H54 (cell line): Measurements from ENCODE around the gene SLC17A9.

Source experiments
- DNase-seq: peaks from one replicate; pipeline ENCODE4 v3.0.0; 2011; ENCODE audit warnings: low spot score, mixed read lengths; ENCODE audit not compliant: insufficient read length
- FAIRE-seq: peaks from 3 replicates; lab custom pipeline; 2011; peaks lifted over from hg19 to GRCh38; lab: Jason Lieb, UNC
- POLR2A ChIP-seq: IDR thresholded peaks from 2 replicates; pipeline ENCODE4 v1.6.1; 2011; ENCODE audit warnings: low read depth, mild to moderate bottlenecking, low read length

Gene SLC17A9, protein sequence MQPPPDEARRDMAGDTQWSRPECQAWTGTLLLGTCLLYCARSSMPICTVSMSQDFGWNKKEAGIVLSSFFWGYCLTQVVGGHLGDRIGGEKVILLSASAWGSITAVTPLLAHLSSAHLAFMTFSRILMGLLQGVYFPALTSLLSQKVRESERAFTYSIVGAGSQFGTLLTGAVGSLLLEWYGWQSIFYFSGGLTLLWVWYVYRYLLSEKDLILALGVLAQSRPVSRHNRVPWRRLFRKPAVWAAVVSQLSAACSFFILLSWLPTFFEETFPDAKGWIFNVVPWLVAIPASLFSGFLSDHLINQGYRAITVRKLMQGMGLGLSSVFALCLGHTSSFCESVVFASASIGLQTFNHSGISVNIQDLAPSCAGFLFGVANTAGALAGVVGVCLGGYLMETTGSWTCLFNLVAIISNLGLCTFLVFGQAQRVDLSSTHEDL

DNA sequence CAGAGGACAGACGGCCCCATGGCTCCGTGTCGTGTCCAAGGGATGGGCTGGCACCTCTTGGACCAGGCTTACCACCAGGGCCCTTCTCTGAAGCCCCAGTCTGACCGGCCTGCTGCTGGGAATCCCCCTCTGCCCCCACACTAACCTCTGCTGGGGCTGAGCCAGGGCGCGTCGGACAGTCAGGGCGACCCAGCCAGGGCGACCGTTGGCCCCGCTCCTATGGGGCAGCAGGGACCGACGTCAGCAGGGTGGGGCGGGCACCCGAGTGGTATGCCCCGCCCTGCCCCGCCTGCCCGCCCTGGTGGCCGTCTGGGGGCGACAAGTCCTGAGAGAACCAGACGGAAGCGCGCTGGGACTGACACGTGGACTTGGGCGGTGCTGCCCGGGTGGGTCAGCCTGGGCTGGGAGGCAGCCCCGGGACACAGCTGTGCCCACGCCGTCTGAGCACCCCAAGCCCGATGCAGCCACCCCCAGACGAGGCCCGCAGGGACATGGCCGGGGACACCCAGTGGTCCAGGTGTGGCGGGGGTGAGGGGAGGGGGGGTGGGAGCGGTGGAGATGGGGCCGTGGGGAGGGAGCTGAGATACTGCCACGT, at the start of gene SLC17A9:
Gene SLC17A9, plus strand, starts transcription at position 337 of the 595 bp plus-strand sequence. Its CDS starts 122 bp downstream, at position 459.
- no peak for TF ChIP-seq POLR2A
- no peak for FAIRE-seq
- no peak for DNase-seq

- no peak for FAIRE-seq
- DNase-seq: peak; percentile 69
- no peak for TF ChIP-seq POLR2A
These were observed 49.4 kb upstream of the SLC17A9 start for GRCh38 chr20:62902926-62903615.

GRCh38 chr20:62905536-62906117, 46.9 kb upstream of the SLC17A9 start:
- DNase-seq (no peak), FAIRE-seq (no peak)
- no peak for TF ChIP-seq POLR2A

- DNase-seq (no peak), FAIRE-seq (no peak)
- TF ChIP-seq POLR2A: no peak
These were observed 46.3 kb upstream of the SLC17A9 start for GRCh38 chr20:62906209-62906608.

- FAIRE-seq: no peak
- TF ChIP-seq POLR2A: no peak
- no peak for DNase-seq
These were observed 45.7 kb upstream of the SLC17A9 start for GRCh38 chr20:62906647-62907375.

GRCh38 chr20:62907384-62908317, 44.9 kb upstream of the SLC17A9 start:
- no peak for DNase-seq
- FAIRE-seq: no peak
- no peak for TF ChIP-seq POLR2A

GRCh38 chr20:62908971-62909791, 43.3 kb upstream of the SLC17A9 start:
- FAIRE-seq (no peak), DNase-seq (no peak)
- TF ChIP-seq POLR2A: no peak

GRCh38 chr20:62910217-62910766, 42.2 kb upstream of the SLC17A9 start:
- DNase-seq (no peak), FAIRE-seq (no peak)
- no peak for TF ChIP-seq POLR2A

DNA sequence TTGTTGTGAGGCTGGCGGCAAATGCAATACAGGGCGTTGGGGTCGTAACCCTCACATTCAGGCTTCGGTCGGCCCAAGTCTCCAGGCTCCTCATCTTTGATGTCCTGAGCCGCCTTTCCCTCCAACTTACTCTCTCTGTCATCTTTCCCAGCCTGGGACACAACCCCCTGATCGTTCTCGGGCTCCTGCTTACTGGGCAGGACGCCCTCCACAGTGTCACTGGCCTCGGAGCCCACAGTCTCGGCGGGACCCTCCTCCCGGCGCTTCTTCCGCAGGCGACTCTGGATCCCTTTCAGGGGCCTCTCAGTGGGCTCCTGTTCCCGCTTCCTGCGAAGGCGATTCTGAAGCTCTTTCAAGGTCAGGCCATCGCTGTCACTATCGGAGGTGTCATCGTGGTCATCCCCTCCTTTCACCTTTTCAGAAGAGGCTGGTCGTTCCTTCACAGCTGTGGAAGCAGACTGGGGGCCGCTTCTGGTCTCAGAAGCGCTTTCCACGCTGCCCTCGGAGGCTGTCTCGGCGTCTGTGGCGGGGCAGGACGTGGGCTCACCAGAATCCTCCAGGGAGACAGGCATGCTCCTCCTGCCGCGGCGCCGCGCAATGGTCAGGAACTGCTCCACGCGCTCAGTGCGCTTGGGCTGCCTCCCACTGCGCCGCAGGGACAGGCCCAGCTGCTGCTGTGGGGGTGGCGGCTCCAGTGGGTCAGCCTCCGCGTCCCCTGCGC, 41.6 kb upstream of the SLC17A9 start:
- DNase-seq (no peak), FAIRE-seq (no peak)
- no peak for TF ChIP-seq POLR2A

DNA sequence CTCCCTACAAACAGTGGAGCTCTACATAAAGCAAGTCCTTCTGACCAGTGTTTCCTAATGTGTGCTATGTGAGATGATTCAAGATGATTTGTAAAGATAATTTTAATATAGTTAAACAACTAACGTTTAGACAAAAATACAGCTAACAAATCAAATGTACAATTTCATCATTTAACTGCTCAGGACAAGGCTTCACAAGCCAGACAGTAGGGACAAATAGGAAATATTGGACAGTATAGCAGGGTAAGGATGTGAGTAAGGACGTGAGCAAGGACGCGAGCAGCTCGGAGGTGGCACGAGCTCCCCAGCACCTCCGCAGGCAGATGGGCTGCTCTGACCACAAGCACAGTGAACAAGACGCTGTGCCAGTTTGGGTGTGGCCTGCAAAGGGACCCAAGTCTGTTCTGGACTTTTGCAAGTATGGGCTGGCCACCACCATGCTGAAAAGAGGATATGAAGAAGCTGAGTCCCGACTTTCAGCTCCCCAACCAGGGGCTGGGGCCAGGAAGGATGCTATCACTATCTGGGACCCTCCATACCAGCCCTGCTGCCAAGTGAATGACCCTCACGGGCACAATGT, 40.7 kb upstream of the SLC17A9 start:
- no peak for TF ChIP-seq POLR2A
- no peak for FAIRE-seq

More for the DNA sequence above, 40.7 kb upstream of the SLC17A9 start:
- DNase-seq: no peak
